OCI-LY1 (cell line): ENCODE results near the gene ACAT2.
"Not testable (repeated sequence)": the region's sequence is repeated elsewhere in the genome, so short reads cannot be mapped to it uniquely, and the experiment has no call there.

Experiments used
- EZH2 ChIP-seq: fragments of 200-600 bp; sonication (generic), shearing (Covaris generic); IDR thresholded peaks from 2 replicates; pipeline ENCODE4 v1.8.0; 2017; ENCODE audit warnings: borderline replicate concordance, mixed run types, mild to moderate bottlenecking, antibody characterized with exemption, low read length, moderate library complexity, mixed read lengths
- TF ChIP-seq, protein P1 (sequence below): fragments of 200-600 bp; sonication (generic), shearing (Covaris generic); IDR thresholded peaks from 2 replicates; pipeline ENCODE4 v1.5.1; 2017; ENCODE audit warnings: mild to moderate bottlenecking, antibody characterized with exemption, low read length, moderate library complexity, mixed read lengths

- TF ChIP-seq EZH2, result not testable (repeated sequence)
- TF ChIP-seq, protein P1, sequence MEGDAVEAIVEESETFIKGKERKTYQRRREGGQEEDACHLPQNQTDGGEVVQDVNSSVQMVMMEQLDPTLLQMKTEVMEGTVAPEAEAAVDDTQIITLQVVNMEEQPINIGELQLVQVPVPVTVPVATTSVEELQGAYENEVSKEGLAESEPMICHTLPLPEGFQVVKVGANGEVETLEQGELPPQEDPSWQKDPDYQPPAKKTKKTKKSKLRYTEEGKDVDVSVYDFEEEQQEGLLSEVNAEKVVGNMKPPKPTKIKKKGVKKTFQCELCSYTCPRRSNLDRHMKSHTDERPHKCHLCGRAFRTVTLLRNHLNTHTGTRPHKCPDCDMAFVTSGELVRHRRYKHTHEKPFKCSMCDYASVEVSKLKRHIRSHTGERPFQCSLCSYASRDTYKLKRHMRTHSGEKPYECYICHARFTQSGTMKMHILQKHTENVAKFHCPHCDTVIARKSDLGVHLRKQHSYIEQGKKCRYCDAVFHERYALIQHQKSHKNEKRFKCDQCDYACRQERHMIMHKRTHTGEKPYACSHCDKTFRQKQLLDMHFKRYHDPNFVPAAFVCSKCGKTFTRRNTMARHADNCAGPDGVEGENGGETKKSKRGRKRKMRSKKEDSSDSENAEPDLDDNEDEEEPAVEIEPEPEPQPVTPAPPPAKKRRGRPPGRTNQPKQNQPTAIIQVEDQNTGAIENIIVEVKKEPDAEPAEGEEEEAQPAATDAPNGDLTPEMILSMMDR, result not testable (repeated sequence)
Measured at GRCh38 chr6:159732550-159732949, 29.3 kb upstream of the ACAT2 start.
